GM12891 (cell line): ENCODE results near the gene CFAP61.

ENCODE experiments used
- DNase-seq: peaks from one replicate; pipeline ENCODE4 v3.0.0; 2011; ENCODE audit warnings: low spot score; ENCODE audit not compliant: insufficient read length
- FAIRE-seq: peaks from 2 replicates; lab custom pipeline; 2011; peaks lifted over from hg19 to GRCh38; lab: Jason Lieb, UNC
- PAX5 ChIP-seq: IDR thresholded peaks from 2 replicates; pipeline ENCODE4 v1.6.1; 2011; ENCODE audit warnings: low read length, moderate library complexity, mild to moderate bottlenecking; ENCODE audit not compliant: insufficient read depth, severe bottlenecking
- POLR2A ChIP-seq: IDR thresholded peaks from 2 replicates; pipeline ENCODE4 v1.6.1; 2011; ENCODE audit warnings: low read depth, low read length, control low read depth
- POLR2AphosphoS5 ChIP-seq: IDR thresholded peaks from 2 replicates; pipeline ENCODE4 v1.6.1; 2011; ENCODE audit warnings: low read depth, low read length, control low read depth
- POU2F2 ChIP-seq: IDR thresholded peaks from 2 replicates; pipeline ENCODE4 v1.6.1; 2011; ENCODE audit warnings: low read depth, mild to moderate bottlenecking, control low read depth, low read length, moderate library complexity
- SPI1 ChIP-seq: IDR thresholded peaks from 2 replicates; pipeline ENCODE4 v1.6.1; 2011; ENCODE audit warnings: low read depth, low read length, control low read depth
- TAF1 ChIP-seq: IDR thresholded peaks from 2 replicates; pipeline ENCODE4 v1.6.1; 2011; ENCODE audit warnings: low read depth, low read length, control low read depth

Gene CFAP61

GRCh38 chr20:20188647-20189046, 136.3 kb downstream of the CFAP61 start:
- FAIRE-seq, result no peak
- no peak for DNase-seq
- TF ChIP-seq POU2F2 (peak; percentile 48; the same call in 1 of the 2 replicates), PAX5 (no peak)

GRCh38 chr20:20192366-20192765, 140.0 kb downstream of the CFAP61 start:
- no peak for TF ChIP-seq PAX5
- no peak for TF ChIP-seq TAF1
- no peak for TF ChIP-seq POU2F2
- no peak for TF ChIP-seq POLR2AphosphoS5
- TF ChIP-seq SPI1, result no peak
- TF ChIP-seq POLR2A, result no peak
- DNase-seq (no peak), FAIRE-seq (no peak)

- TF ChIP-seq TAF1 (no peak), PAX5 (no peak), POLR2AphosphoS5 (no peak), POU2F2 (no peak), POLR2A (no peak), SPI1 (no peak)
- no peak for FAIRE-seq
- DNase-seq, result no peak
These were observed 142.8 kb downstream of the CFAP61 start for GRCh38 chr20:20195021-20195705.

- no peak for TF ChIP-seq POU2F2
- no peak for TF ChIP-seq SPI1
- TF ChIP-seq POLR2A, result no peak
- FAIRE-seq, result no peak
- no peak for DNase-seq
These were observed 144.3 kb downstream of the CFAP61 start for GRCh38 chr20:20196610-20197009.

GRCh38 chr20:20198011-20198410, 145.7 kb downstream of the CFAP61 start:
- TF ChIP-seq TAF1 (no peak), PAX5 (no peak), POLR2AphosphoS5 (no peak), POU2F2 (no peak), POLR2A (no peak), SPI1 (no peak)
- FAIRE-seq (no peak), DNase-seq (no peak)

- no peak for TF ChIP-seq POLR2AphosphoS5
- no peak for TF ChIP-seq POLR2A
- no peak for TF ChIP-seq SPI1
- no peak for TF ChIP-seq POU2F2
- TF ChIP-seq PAX5, result no peak
- TF ChIP-seq TAF1, result no peak
- FAIRE-seq (no peak), DNase-seq (no peak)
These were observed 147.2 kb downstream of the CFAP61 start for GRCh38 chr20:20199361-20200160.

GRCh38 chr20:20201124-20201523, 148.8 kb downstream of the CFAP61 start:
- DNase-seq (no peak), FAIRE-seq (no peak)
- peak; percentile 60; the same call in 1 of the 2 replicates for TF ChIP-seq SPI1
- no peak for TF ChIP-seq POLR2AphosphoS5

- DNase-seq, result no peak
- FAIRE-seq, result no peak
These were observed 149.3 kb downstream of the CFAP61 start for GRCh38 chr20:20201639-20202038.

GRCh38 chr20:20202768-20203167, 150.4 kb downstream of the CFAP61 start:
- no peak for TF ChIP-seq TAF1
- TF ChIP-seq SPI1, result no peak
- TF ChIP-seq PAX5, result no peak
- TF ChIP-seq POLR2AphosphoS5, result no peak
- no peak for TF ChIP-seq POU2F2
- TF ChIP-seq POLR2A, result no peak
- DNase-seq (no peak), FAIRE-seq (no peak)

More at GRCh38 chr20:20201639-20202038, 149.3 kb downstream of the CFAP61 start:
- TF ChIP-seq POLR2A, result no peak
- TF ChIP-seq PAX5, result no peak

- FAIRE-seq (no peak), DNase-seq (no peak)
- TF ChIP-seq SPI1 (no peak), PAX5 (no peak)
These were observed 151.5 kb downstream of the CFAP61 start for GRCh38 chr20:20203784-20204183.

GRCh38 chr20:20204256-20204655, 151.9 kb downstream of the CFAP61 start:
- DNase-seq (no peak), FAIRE-seq (no peak)
- TF ChIP-seq PAX5 (no peak), POLR2AphosphoS5 (no peak), TAF1 (no peak), POLR2A (no peak), POU2F2 (no peak), SPI1 (no peak)
